Measurements from ENCODE around the gene ARL8B.

ARL8B gene

DNA sequence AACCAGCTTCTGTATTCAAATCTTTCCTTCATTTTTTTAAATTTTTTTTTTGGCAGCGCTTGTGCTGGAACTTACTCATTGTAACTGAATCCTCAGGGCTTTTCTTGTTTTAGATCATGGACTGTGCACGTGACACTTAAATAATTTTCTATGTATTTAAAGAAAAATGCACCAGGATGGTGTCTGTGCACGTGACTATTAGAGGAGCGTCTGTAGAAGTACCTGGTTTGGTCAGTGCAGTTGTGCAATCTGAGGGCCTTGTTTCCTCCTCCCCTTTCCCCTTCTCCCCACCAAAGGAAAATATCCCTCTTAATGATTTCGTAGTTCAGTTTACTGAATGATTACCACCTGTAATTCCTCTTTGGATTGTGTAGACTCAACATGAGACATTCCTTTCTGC lies 96.7 kb downstream of the ARL8B start:
- DNase-seq (ENCODE audit: low read depth in 2 of 2) = no peak
- TF ChIP-seq CTCF (IDR thresholded peaks at IDR 0.05; ENCODE audit: low read depth, low read length) = no peak

GRCh38 chr3:5219216-5219615 lies 97.1 kb downstream of the ARL8B start:
- H3K4me3 ChIP-seq (replicated peaks in 1 of 2; ENCODE audit: low read depth in 2 of 2, low read length in 2 of 2) = no peak overlapping the region
- no peak for DNase-seq (ENCODE audit: low read depth in 2 of 2)
- TF ChIP-seq CTCF (IDR thresholded peaks at IDR 0.05; ENCODE audit: low read depth, low read length) = no peak

More for the DNA sequence above, 96.7 kb downstream of the ARL8B start:
- no peak overlapping the region for H3K4me3 ChIP-seq (replicated peaks in 1 of 2; ENCODE audit: low read depth in 2 of 2, low read length in 2 of 2)

GRCh38 chr3:5220193-5220592 lies 98.1 kb downstream of the ARL8B start:
- DNase-seq (ENCODE audit: low read depth in 2 of 2) = no peak
- no peak overlapping the region for H3K4me3 ChIP-seq (replicated peaks in 1 of 2; ENCODE audit: low read depth in 2 of 2, low read length in 2 of 2)
- no peak for TF ChIP-seq CTCF (IDR thresholded peaks at IDR 0.05; ENCODE audit: low read depth, low read length)

DNA sequence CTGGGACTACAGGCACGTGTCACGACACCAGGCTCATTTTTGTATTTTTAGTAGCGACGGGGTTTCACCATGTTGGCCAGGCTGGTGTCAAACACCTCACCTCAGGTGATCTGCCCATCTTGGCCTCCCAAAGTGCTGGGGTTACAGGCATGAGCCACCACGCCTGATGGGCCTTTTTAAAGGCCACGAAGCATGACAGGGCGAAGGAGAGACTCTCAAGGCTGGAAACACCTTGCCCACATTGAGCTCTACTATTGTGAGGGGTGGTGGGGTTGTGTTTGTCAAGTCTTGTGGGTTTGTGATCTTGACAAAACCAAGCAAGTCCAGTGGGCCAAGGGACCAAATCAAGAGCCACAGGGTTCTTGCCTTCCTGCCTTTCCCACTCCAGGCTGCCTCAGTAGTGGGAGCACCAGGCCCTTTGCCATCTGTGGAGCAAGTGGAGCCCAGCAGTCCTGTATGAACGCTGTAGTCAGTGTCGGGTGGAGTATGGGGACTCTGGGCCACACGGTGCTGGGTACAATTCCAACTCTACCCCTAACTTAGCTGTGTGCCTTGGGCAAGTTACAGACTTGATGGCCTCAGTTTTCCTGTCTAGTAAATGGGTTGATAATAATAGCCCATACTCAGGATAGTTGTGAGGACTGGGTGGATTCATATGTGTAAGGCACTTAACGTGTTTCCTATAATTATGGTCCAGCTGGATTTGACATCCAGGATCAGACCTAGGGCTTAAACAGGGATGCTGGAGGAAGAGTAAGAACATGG lies 98.8 kb downstream of the ARL8B start:
- no peak for DNase-seq (ENCODE audit: low read depth in 2 of 2)
- no peak overlapping the region for H3K4me3 ChIP-seq (replicated peaks in 1 of 2; ENCODE audit: low read depth in 2 of 2, low read length in 2 of 2)
- TF ChIP-seq CTCF (IDR thresholded peaks at IDR 0.05; ENCODE audit: low read depth, low read length) = no peak

GRCh38 chr3:5221701-5222100 lies 99.6 kb downstream of the ARL8B start:
- no peak for DNase-seq (ENCODE audit: low read depth in 2 of 2)
- no peak for TF ChIP-seq CTCF (IDR thresholded peaks at IDR 0.05; ENCODE audit: low read depth, low read length)
- no peak overlapping the region for H3K4me3 ChIP-seq (replicated peaks in 1 of 2; ENCODE audit: low read depth in 2 of 2, low read length in 2 of 2)

GRCh38 chr3:5222283-5223005 lies 100.4 kb downstream of the ARL8B start:
- TF ChIP-seq CTCF (IDR thresholded peaks at IDR 0.05; ENCODE audit: low read depth, low read length) = no peak
- no peak for DNase-seq (ENCODE audit: low read depth in 2 of 2)
- H3K4me3 ChIP-seq (replicated peaks in 1 of 2; ENCODE audit: low read depth in 2 of 2, low read length in 2 of 2) = no peak overlapping the region

All from cardiac fibroblast (primary cell).